B cell (primary cell): ENCODE results near the gene JMY. TPM values are rescaled to one million over a fixed set of nuclear protein-coding genes. Genes with fewer than 3 reads are reported as not detected.

Experiments used
- ATAC-seq: fragments of 200-7000 bp; cut with Tn5 transposase; one replicate; pipeline ENCODE4 v1.10.0; 2021; ENCODE audit warnings: low read depth, mild to moderate bottlenecking, moderate number of reproducible peaks, moderate library complexity
- CTCF ChIA-PET: fragments of 350-600 bp; sonication (Branson Sonifier 250); formaldehyde crosslinking; loops from one replicate; lab custom pipeline; 2021; ENCODE audit warnings: antibody characterized with exemption, inconsistent platforms; lab: Charles Lee
- POLR2A ChIA-PET: fragments of 350-600 bp; sonication (Branson Sonifier 250); formaldehyde crosslinking; loops from one replicate; lab custom pipeline; 2021; ENCODE audit warnings: antibody characterized with exemption; lab: Charles Lee
- DNase-seq: peaks from one replicate; pipeline ENCODE4 v3.0.0; 2013
- H2AFZ ChIP-seq: 2 replicates; pipeline ENCODE4 v1.6.1; 2012; ENCODE audit warnings: mild to moderate bottlenecking, low read depth, low read length; ENCODE audit not compliant: insufficient read depth, poor library complexity, severe bottlenecking
- H3K27ac ChIP-seq, 2 donors: 1 replicate in 1 of 2; 2 replicates in 1 of 2; pipeline ENCODE4 v1.5.1; 2012 to 2013; ENCODE audit warnings: low read length in 2 of 2, mild to moderate bottlenecking in 2 of 2, moderate library complexity in 1 of 2
- H3K27me3 ChIP-seq, 4 experiments: fragments of 200-600 bp in 1 of 4; sonication (generic) in 1 of 4; replicated peaks in 1 of 4; 1 replicate in 2 of 4; 2 replicates in 2 of 4; pipeline versions ENCODE4 v1.6.1 to v1.7.0; 2013 to 2016; ENCODE audit warnings: low read length in 3 of 4, mild to moderate bottlenecking in 2 of 4, mixed read lengths in 1 of 4, moderate library complexity in 1 of 4; ENCODE audit not compliant: insufficient read depth in 4 of 4, control insufficient read depth in 3 of 4; ENCODE audit errors: control extremely low read depth in 1 of 4
- H3K36me3 ChIP-seq, 2 experiments: replicated peaks in 1 of 2; 1 replicate in 1 of 2; 2 replicates in 1 of 2; pipeline versions ENCODE4 v1.6.1 to v1.7.1; 2013; ENCODE audit warnings: low read length in 1 of 2; ENCODE audit not compliant: insufficient read depth in 2 of 2, control insufficient read depth in 1 of 2; ENCODE audit errors: control extremely low read depth in 1 of 2, extremely low read depth in 1 of 2
- H3K4me1 ChIP-seq, 2 donors: fragments of 200-600 bp in 1 of 2; sonication (generic) in 1 of 2; 1 replicate in 1 of 2; 2 replicates in 1 of 2; pipeline versions ENCODE4 v1.5.1 to v1.6.1; 2013 to 2017; ENCODE audit warnings: low read length in 2 of 2; ENCODE audit not compliant: control insufficient read depth in 2 of 2, insufficient read depth in 2 of 2
- H3K4me2 ChIP-seq: replicated peaks from 2 replicates; pipeline ENCODE3; 2012; ENCODE audit warnings: mild to moderate bottlenecking, low read depth, low read length; ENCODE audit not compliant: poor library complexity, severe bottlenecking
- H3K4me3 ChIP-seq, 5 experiments: fragments of 200-600 bp in 1 of 5; sonication (generic) in 1 of 5; 1 replicate in 3 of 5; 2 replicates in 2 of 5; pipeline versions ENCODE4 v1.5.1 to v1.7.0; 2011 to 2016; ENCODE audit warnings: low read length in 4 of 5, mild to moderate bottlenecking in 4 of 5, low read depth in 2 of 5, control low read depth in 1 of 5, moderate library complexity in 1 of 5; ENCODE audit not compliant: insufficient read depth in 1 of 5; ENCODE audit errors: control extremely low read depth in 1 of 5, extremely low read depth in 1 of 5
- H3K79me2 ChIP-seq: fragments of 200-600 bp; sonication (generic); one replicate; pipeline ENCODE4 v1.6.0; 2016; ENCODE audit warnings: low read length; ENCODE audit not compliant: control insufficient read depth, insufficient read depth
- H3K9ac ChIP-seq: fragments of 200-600 bp; sonication (generic); 2 replicates; pipeline ENCODE4 v1.6.1; 2017; ENCODE audit warnings: mild to moderate bottlenecking, low read length, moderate library complexity
- H3K9me3 ChIP-seq, 3 donors: one replicate each; pipeline versions ENCODE4 v1.6.1 to v1.7.1; 2013; ENCODE audit warnings: low read length in 2 of 3; ENCODE audit not compliant: control insufficient read depth in 2 of 3, insufficient read depth in 1 of 3; ENCODE audit errors: control extremely low read depth in 1 of 3
- H4K20me1 ChIP-seq: 2 replicates; pipeline ENCODE4 v1.6.0; 2012; ENCODE audit warnings: mild to moderate bottlenecking, low read length; ENCODE audit not compliant: insufficient read depth, control insufficient read depth, poor library complexity, severe bottlenecking
- H3K27ac Mint-ChIP-seq: one replicate; pipeline ENCODE4 v1.8.0; 2021; ENCODE audit warnings: mixed read lengths
- H3K27me3 Mint-ChIP-seq: one replicate; pipeline ENCODE4 v1.8.0; 2021; ENCODE audit warnings: mixed read lengths
- H3K4me1 Mint-ChIP-seq: one replicate; pipeline ENCODE4 v1.8.0; 2021; ENCODE audit warnings: mixed read lengths
- H3K4me3 Mint-ChIP-seq: one replicate; pipeline ENCODE4 v1.8.0; 2021; ENCODE audit warnings: mixed read lengths
- H3K9me3 Mint-ChIP-seq: one replicate; pipeline ENCODE4 v1.8.0; 2022; ENCODE audit warnings: mixed read lengths; ENCODE audit not compliant: insufficient read depth
- CTCF ChIP-seq: fragments of 200-600 bp; IDR thresholded peaks from one replicate; pipeline ENCODE4 v1.8.0; 2022; ENCODE audit warnings: antibody characterized with exemption, mild to moderate bottlenecking
- EZH2 ChIP-seq: IDR thresholded peaks from 2 replicates; pipeline ENCODE4 v1.6.1; 2012; ENCODE audit warnings: borderline replicate concordance, low read depth, mild to moderate bottlenecking, moderate library complexity, low read length; ENCODE audit not compliant: insufficient read depth, poor library complexity, severe bottlenecking
- WGBS: methylation state at CpG from one replicate; pipeline ENCODE4 v1.1.5; 2013; ENCODE audit warnings: missing lambda C conversion rate; ENCODE audit not compliant: insufficient coverage; 5-methylcytosine and 5-hydroxymethylcytosine counted together
- intact Hi-C: fragments of 100-400 bp; cut with micrococcal nuclease; formaldehyde crosslinking; loops from one replicate; pipeline ENCODE4 v1.10.0; 2022
- polyA plus RNA-seq: library from polyadenylated mRNA; depleted of rRNA; stranded (reverse); fragments of >200 nt; gene quantifications from 2 replicates; pipeline ENCODE4 v1.2.3, GENCODE V29; 2012
- total RNA-seq, 2 donors: library from RNA; stranded (reverse); fragments of 120-200 nt in 1 of 2; gene quantifications; 1 replicate in 1 of 2; 2 replicates in 1 of 2; pipeline versions ENCODE4 v1.2.3 to v1.2.4, GENCODE V29; 2013 to 2022

The JMY gene
- total and polyA plus RNA-seq, 2 donors (not counting 1 experiment from before 2014, with no cell fraction given), result 2.7 to 20.5 TPM

- Mint-ChIP-seq H3K4me1 (no peaks in the 10 kb centered on the region), H3K27me3 (no peaks in the 10 kb centered on the region), H3K4me3 (no peak overlapping the region), H3K9me3 (no peaks in the 10 kb centered on the region), H3K27ac (no peak overlapping the region)
- ChIA-PET POLR2A (no interaction called here), CTCF (no interaction called here)
- Histone ChIP-seq H3K79me2 (no peaks in the 10 kb centered on the region), H3K36me3 (no peaks in the 10 kb centered on the region), H3K9me3 (no peaks in the 10 kb centered on the region), H3K9ac (no peak overlapping the region), H3K27ac (no peak overlapping the region), H3K4me2 (no peak overlapping the region), H3K4me3 (no peak overlapping the region), H4K20me1 (no peaks in the 10 kb centered on the region), H3K4me1 (no peaks in the 10 kb centered on the region), H3K27me3 (no peaks in the 10 kb centered on the region), H2AFZ (no peak overlapping the region)
- ATAC-seq, result no peak
- intact Hi-C loops, result no loop called here
- no peak for DNase-seq
- TF ChIP-seq EZH2 (no peak), CTCF (no peak)
- WGBS, result no CpG with 5 or more reads among the region's 2 CpGs
These were observed 45.7 kb upstream of the JMY start for GRCh38 chr5:79190235-79190529.

GRCh38 chr5:79191457-79191856 lies 44.5 kb upstream of the JMY start:
- Histone ChIP-seq H4K20me1 (no peaks in the 10 kb centered on the region), H3K4me1 (no peaks in the 10 kb centered on the region), H3K79me2 (no peaks in the 10 kb centered on the region), H3K9ac (no peak overlapping the region), H3K27me3 (no peaks in the 10 kb centered on the region), H2AFZ (no peak overlapping the region), H3K4me3 (no peak overlapping the region), H3K9me3 (no peaks in the 10 kb centered on the region), H3K36me3 (no peaks in the 10 kb centered on the region), H3K4me2 (no peak overlapping the region), H3K27ac (no peak overlapping the region)
- Mint-ChIP-seq H3K4me1 (no peaks in the 10 kb centered on the region), H3K27ac (no peak overlapping the region), H3K27me3 (no peaks in the 10 kb centered on the region), H3K4me3 (no peak overlapping the region), H3K9me3 (no peaks in the 10 kb centered on the region)
- ChIA-PET CTCF (interaction anchor here (0.7 kb wide), 1 partner anchor 314 kb away, joined by 4 read pairs; no protein-coding TSS in a partner anchor), POLR2A (no interaction called here)
- TF ChIP-seq CTCF (no peak), EZH2 (no peak)
- no peak for DNase-seq
- WGBS, result 96% methylated on average over 6 of the region's 6 CpGs
- no peak for ATAC-seq
- intact Hi-C loops, result no loop called here
